HFFc6 (cell line): ENCODE results near the gene PCYT2. TPM values are rescaled to one million over a fixed set of nuclear protein-coding genes. Genes with fewer than 3 reads are reported as not detected.

Experiments used
- DNase-seq: peaks from one replicate; pipeline ENCODE4 v3.0.0-alpha.2; 2018
- H3K27ac Mint-ChIP-seq: 2 replicates; pipeline ENCODE4 v1.8.0; 2020; ENCODE audit warnings: mild to moderate bottlenecking, mixed read lengths
- H3K27me3 Mint-ChIP-seq: 2 replicates; pipeline ENCODE4 v1.8.0; 2021; ENCODE audit warnings: mild to moderate bottlenecking, moderate library complexity, mixed read lengths; ENCODE audit not compliant: insufficient read depth
- H3K36me3 Mint-ChIP-seq: 2 replicates; pipeline ENCODE4 v1.8.0; 2021; ENCODE audit warnings: low read depth, mixed read lengths
- H3K4me1 Mint-ChIP-seq: 2 replicates; pipeline ENCODE4 v1.8.0; 2020; ENCODE audit warnings: low read depth, mixed read lengths
- H3K4me3 Mint-ChIP-seq: 2 replicates; pipeline ENCODE4 v1.8.0; 2020; ENCODE audit warnings: mild to moderate bottlenecking, moderate library complexity, mixed read lengths
- H3K9me3 Mint-ChIP-seq: 2 replicates; pipeline ENCODE4 v1.8.0; 2020; ENCODE audit warnings: mild to moderate bottlenecking, mixed read lengths
- CTCF ChIP-seq: fragments of 200-600 bp; sonication (generic); IDR thresholded peaks from 2 replicates; pipeline ENCODE4 v1.5.0; 2021; ENCODE audit warnings: antibody characterized with exemption, mild to moderate bottlenecking
- total RNA-seq, 6 experiments: library from RNA; stranded (reverse); fragmentation: NEBNext Ultra II Directional; extraction: Animal tissue kit (Norgen Biotek cat#: 25700); gene quantifications; 2 replicates in 1 of 6; 3 replicates in 5 of 6; pipeline ENCODE4 v1.2.3, GENCODE V29; 2021

PCYT2 gene
- total RNA-seq, 6 experiments from 2014 or later: 33.2 to 45.8 (median 35.8) TPM

- no peak overlapping the region for H3K27ac Mint-ChIP-seq
- H3K9me3 Mint-ChIP-seq: no peaks in the 10 kb centered on the region
- H3K4me3 Mint-ChIP-seq: no peak overlapping the region
- no peak for TF ChIP-seq CTCF
- DNase-seq: no peak
- H3K36me3 Mint-ChIP-seq: peaks cover 17% of the 10 kb centered on the region
- no peaks in the 10 kb centered on the region for H3K27me3 Mint-ChIP-seq
- no peaks in the 10 kb centered on the region for H3K4me1 Mint-ChIP-seq
These were observed 2.4 kb downstream of the PCYT2 start for GRCh38 chr17:81908793-81909192.

GRCh38 chr17:81907219-81908145 lies 3.7 kb downstream of the PCYT2 start:
- no peak overlapping the region for H3K27ac Mint-ChIP-seq
- TF ChIP-seq CTCF: peak; percentile 35
- H3K9me3 Mint-ChIP-seq: no peaks in the 10 kb centered on the region

DNA sequence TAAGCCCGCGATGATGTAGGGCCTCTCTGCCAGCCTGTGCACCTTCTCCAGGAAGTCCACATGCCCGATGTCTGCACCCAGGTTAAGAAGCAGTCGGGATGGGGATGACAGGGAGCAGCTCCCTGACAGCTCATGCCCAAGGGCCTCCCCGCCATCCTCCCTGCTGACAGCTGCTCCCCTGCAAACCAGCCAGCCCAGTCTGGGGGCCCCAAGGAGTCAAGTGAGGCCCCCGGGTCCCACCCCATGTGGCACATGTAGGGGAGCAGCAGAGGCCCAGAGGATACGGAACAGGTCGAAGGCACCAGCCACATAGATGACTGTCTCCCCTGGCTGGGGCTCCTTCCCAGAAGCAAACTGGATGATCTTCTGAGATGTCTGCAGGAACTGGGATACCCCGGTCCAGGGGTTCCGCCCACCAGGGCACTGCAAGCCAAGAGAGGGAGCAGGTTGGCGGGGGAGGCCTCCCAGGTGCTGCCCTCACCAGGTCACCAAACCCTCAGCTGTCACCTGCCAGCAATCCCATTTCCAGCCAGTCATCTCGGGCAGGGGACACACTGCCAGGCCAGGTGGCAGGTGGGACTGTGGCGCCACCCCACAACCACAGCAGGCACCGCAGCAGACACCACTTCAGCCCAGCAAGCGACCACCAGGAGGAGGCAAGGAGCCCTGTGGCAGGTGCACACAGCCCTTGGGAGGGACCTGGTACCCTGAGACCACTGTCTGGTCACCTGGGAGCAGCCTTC lies 4.6 kb downstream of the PCYT2 start:
- DNase-seq: no peak
- H3K9me3 Mint-ChIP-seq: no peaks in the 10 kb centered on the region
- no peaks in the 10 kb centered on the region for H3K4me1 Mint-ChIP-seq
- H3K27me3 Mint-ChIP-seq: no peaks in the 10 kb centered on the region
- TF ChIP-seq CTCF: peak; percentile 38
- no peak overlapping the region for H3K4me3 Mint-ChIP-seq
- no peak overlapping the region for H3K27ac Mint-ChIP-seq
- no peaks in the 10 kb centered on the region for H3K36me3 Mint-ChIP-seq

More at GRCh38 chr17:81907219-81908145, 3.7 kb downstream of the PCYT2 start:
- H3K27me3 Mint-ChIP-seq: no peaks in the 10 kb centered on the region
- peaks cover 5% of the 10 kb centered on the region for H3K36me3 Mint-ChIP-seq
- H3K4me3 Mint-ChIP-seq: no peak overlapping the region
- no peak for DNase-seq
- no peaks in the 10 kb centered on the region for H3K4me1 Mint-ChIP-seq

GRCh38 chr17:81905993-81906392 lies 5.2 kb downstream of the PCYT2 start:
- Mint-ChIP-seq H3K4me3 (no peak overlapping the region), H3K27ac (no peak overlapping the region), H3K9me3 (no peaks in the 10 kb centered on the region), H3K4me1 (no peaks in the 10 kb centered on the region), H3K36me3 (peaks cover 4% of the 10 kb centered on the region), H3K27me3 (peaks cover 2% of the 10 kb centered on the region)
- no peak for TF ChIP-seq CTCF
- no peak for DNase-seq

GRCh38 chr17:81905424-81905875 lies 5.7 kb downstream of the PCYT2 start:
- DNase-seq: no peak
- Mint-ChIP-seq H3K9me3 (no peaks in the 10 kb centered on the region), H3K4me1 (no peaks in the 10 kb centered on the region)

More at GRCh38 chr17:81905424-81905875, 5.7 kb downstream of the PCYT2 start:
- H3K27ac Mint-ChIP-seq: no peak overlapping the region
- H3K4me3 Mint-ChIP-seq: no peak overlapping the region
- peaks cover 4% of the 10 kb centered on the region for H3K27me3 Mint-ChIP-seq
- no peak for TF ChIP-seq CTCF
- H3K36me3 Mint-ChIP-seq: peaks cover 7% of the 10 kb centered on the region
